ENCODE measurements around the gene NTSR1.
A peak's percentile ranks its signal among the peaks of the same experiment; 100 is the strongest.

The NTSR1 gene

GRCh38 chr20:62773845-62774714 is 65.4 kb downstream of the NTSR1 start:
- peak; percentile 31 for DNase-seq

- no peak for DNase-seq
Measured at GRCh38 chr20:62774762-62775161, 66.1 kb downstream of the NTSR1 start.

- DNase-seq = no peak
Measured at GRCh38 chr20:62775206-62775605, 66.6 kb downstream of the NTSR1 start.

GRCh38 chr20:62776035-62776691 is 67.5 kb downstream of the NTSR1 start:
- DNase-seq = no peak

GRCh38 chr20:62776692-62777527 is 68.3 kb downstream of the NTSR1 start:
- peak; percentile 82 for DNase-seq

- no peak for DNase-seq
Measured at GRCh38 chr20:62777528-62777830, 68.8 kb downstream of the NTSR1 start.

- no peak for DNase-seq
Measured at GRCh38 chr20:62778058-62778457, 69.4 kb downstream of the NTSR1 start.

- no peak for DNase-seq
Measured at GRCh38 chr20:62778601-62779416, 70.2 kb downstream of the NTSR1 start.

- no peak for DNase-seq
Measured at GRCh38 chr20:62779417-62779685, 70.7 kb downstream of the NTSR1 start.

GRCh38 chr20:62780204-62780603 is 71.6 kb downstream of the NTSR1 start:
- peak; percentile 54 for DNase-seq

- DNase-seq = peak; percentile 51
Measured at GRCh38 chr20:62780696-62781095, 72.1 kb downstream of the NTSR1 start.

- no peak for DNase-seq
Measured at GRCh38 chr20:62782149-62782892, 73.7 kb downstream of the NTSR1 start.

GRCh38 chr20:62782893-62783278 is 74.2 kb downstream of the NTSR1 start:
- DNase-seq = no peak

GRCh38 chr20:62784497-62784896 is 75.9 kb downstream of the NTSR1 start:
- no peak for DNase-seq

- DNase-seq = no peak
Measured at GRCh38 chr20:62785393-62785792, 76.8 kb downstream of the NTSR1 start.

GRCh38 chr20:62786157-62786556 is 77.5 kb downstream of the NTSR1 start:
- DNase-seq = peak; percentile 9

- DNase-seq = no peak
Measured at GRCh38 chr20:62787321-62787720, 78.7 kb downstream of the NTSR1 start.

GRCh38 chr20:62787866-62788265 is 79.2 kb downstream of the NTSR1 start:
- no peak for DNase-seq

- no peak for DNase-seq
Measured at GRCh38 chr20:62788607-62789006, 80.0 kb downstream of the NTSR1 start.

GRCh38 chr20:62790075-62790474 is 81.4 kb downstream of the NTSR1 start:
- no peak for DNase-seq

- DNase-seq = peak; percentile 88
Measured at GRCh38 chr20:62791301-62792181, 82.9 kb downstream of the NTSR1 start.

Measured in NCI-H69 (cell line).